GM12875 (cell line): ENCODE results near the gene KLLN.
"Not testable (repeated sequence)": the region's sequence is repeated elsewhere in the genome, so short reads cannot be mapped to it uniquely, and the experiment has no call there.

ENCODE experiments used
- H3K4me3 ChIP-seq: one replicate; pipeline ENCODE4 v1.5.1; 2011; ENCODE audit warnings: low read depth, low read length, control low read depth
- TF ChIP-seq, protein P1 (sequence below): IDR thresholded peaks from 2 replicates; pipeline ENCODE4 v1.5.1; 2011; ENCODE audit warnings: low read depth, mild to moderate bottlenecking, control low read depth, inconsistent platforms, low read length, moderate library complexity, borderline replicate concordance; ENCODE audit not compliant: insufficient read depth

The KLLN gene, protein sequence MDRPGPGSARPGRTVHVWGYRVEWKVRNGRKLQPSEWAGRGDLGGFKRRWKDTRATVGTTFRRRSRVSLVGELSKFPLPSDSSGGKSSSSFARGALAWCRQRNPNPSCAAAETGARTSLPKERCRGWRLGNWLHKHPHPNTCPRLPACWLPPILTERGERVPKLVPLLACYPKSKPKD

DNA sequence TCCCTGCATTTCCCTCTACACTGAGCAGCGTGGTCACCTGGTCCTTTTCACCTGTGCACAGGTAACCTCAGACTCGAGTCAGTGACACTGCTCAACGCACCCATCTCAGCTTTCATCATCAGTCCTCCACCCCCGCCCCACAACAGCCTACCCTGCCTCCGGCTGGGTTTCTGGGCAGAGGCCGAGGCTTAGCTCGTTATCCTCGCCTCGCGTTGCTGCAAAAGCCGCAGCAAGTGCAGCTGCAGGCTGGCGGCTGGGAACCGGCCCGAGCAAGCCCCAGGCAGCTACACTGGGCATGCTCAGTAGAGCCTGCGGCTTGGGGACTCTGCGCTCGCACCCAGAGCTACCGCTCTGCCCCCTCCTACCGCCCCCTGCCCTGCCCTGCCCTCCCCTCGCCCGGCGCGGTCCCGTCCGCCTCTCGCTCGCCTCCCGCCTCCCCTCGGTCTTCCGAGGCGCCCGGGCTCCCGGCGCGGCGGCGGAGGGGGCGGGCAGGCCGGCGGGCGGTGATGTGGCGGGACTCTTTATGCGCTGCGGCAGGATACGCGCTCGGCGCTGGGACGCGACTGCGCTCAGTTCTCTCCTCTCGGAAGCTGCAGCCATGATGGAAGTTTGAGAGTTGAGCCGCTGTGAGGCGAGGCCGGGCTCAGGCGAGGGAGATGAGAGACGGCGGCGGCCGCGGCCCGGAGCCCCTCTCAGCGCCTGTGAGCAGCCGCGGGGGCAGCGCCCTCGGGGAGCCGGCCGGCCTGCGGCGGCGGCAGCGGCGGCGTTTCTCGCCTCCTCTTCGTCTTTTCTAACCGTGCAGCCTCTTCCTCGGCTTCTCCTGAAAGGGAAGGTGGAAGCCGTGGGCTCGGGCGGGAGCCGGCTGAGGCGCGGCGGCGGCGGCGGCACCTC is at the start of gene KLLN, which contains the start of gene PTEN:
KLLN (minus strand) TSS at position 481 of the 891 bp plus-strand sequence. CDS start 1,046 bp downstream, outside the sequence.
PTEN (plus strand) TSS at position 573 of the 891 bp plus-strand sequence. CDS start 845 bp downstream, outside the sequence.
- TF ChIP-seq, protein P1, sequence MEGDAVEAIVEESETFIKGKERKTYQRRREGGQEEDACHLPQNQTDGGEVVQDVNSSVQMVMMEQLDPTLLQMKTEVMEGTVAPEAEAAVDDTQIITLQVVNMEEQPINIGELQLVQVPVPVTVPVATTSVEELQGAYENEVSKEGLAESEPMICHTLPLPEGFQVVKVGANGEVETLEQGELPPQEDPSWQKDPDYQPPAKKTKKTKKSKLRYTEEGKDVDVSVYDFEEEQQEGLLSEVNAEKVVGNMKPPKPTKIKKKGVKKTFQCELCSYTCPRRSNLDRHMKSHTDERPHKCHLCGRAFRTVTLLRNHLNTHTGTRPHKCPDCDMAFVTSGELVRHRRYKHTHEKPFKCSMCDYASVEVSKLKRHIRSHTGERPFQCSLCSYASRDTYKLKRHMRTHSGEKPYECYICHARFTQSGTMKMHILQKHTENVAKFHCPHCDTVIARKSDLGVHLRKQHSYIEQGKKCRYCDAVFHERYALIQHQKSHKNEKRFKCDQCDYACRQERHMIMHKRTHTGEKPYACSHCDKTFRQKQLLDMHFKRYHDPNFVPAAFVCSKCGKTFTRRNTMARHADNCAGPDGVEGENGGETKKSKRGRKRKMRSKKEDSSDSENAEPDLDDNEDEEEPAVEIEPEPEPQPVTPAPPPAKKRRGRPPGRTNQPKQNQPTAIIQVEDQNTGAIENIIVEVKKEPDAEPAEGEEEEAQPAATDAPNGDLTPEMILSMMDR, result no peak
- H3K4me3 ChIP-seq, result peak within 1 kb of the TSS; percentile 95

DNA sequence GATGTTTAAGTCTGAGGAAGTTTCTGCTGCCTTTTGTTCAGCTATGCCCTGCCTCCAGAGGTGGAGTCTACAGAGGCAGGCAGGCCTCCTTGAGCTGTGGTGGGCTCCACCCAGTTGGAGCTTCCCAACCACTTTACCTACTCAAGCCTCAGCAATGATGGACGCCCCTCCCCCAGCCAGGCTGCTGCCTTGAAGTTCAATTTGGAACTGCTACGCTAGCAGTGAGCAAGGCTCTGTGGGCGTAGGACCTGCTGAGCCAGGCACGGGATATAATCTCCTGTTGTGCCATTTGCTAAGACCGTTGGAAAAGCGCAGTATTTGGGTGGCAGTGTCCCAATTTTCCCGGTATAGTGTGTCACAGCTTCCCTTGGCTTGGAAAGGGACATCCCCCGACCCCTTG is 40.1 kb upstream of the KLLN start:
- not testable (repeated sequence) for H3K4me3 ChIP-seq

- not testable (repeated sequence) for H3K4me3 ChIP-seq
Measured at GRCh38 chr10:87897957-87898356, 34.6 kb upstream of the KLLN start.

- TF ChIP-seq, protein P1, result no peak
- H3K4me3 ChIP-seq, result no peak overlapping the region
Measured at GRCh38 chr10:87896216-87896615, 32.9 kb upstream of the KLLN start.

DNA sequence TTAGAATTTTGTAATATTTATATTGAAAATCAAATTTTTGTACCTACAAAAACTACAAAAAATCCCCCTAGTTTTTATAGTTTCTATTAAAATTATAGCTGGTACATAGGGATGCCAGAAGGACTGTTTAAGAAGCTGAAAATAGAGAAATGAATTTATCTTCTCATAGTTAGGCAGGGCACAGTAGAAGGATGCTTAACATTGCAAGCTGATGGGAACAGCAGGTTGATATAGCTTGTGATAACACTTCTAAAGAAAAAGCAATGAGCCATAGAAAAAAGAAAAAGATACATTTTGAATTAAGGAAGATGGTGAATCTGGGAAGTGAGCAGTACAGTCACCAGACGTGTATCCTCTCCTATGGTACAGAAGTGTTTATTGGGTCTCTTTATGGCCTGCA is 32.1 kb upstream of the KLLN start:
- TF ChIP-seq, protein P1, result no peak
- H3K4me3 ChIP-seq, result no peak overlapping the region

GRCh38 chr10:87887548-87888289 is 24.4 kb upstream of the KLLN start:
- TF ChIP-seq, protein P1, result no peak
- no peak overlapping the region for H3K4me3 ChIP-seq

- H3K4me3 ChIP-seq, result no peak overlapping the region
- TF ChIP-seq, protein P1, result no peak
Measured at GRCh38 chr10:87887146-87887545, 23.8 kb upstream of the KLLN start.
